Stomach (tissue), 4 donors: ENCODE results near the gene MYEOV.

Source experiments
- CTCF ChIP-seq, 7 experiments: fragments of 450-650 bp in 4 of 7; fragments of 200-600 bp in 3 of 7; sonication (generic) in 3 of 7; IDR thresholded peaks; one replicate each; pipeline ENCODE4 v1.5.1; 2016 to 2019; ENCODE audit warnings: antibody characterized with exemption in 7 of 7, control low read depth in 2 of 7, mild to moderate bottlenecking in 1 of 7
- EP300 ChIP-seq: sonication (generic); formaldehyde crosslinking; IDR thresholded peaks from one replicate; pipeline ENCODE4 v1.6.1; 2017; ENCODE audit warnings: antibody characterized with exemption
- POLR2AphosphoS5 ChIP-seq, 3 donors: sonication (generic); formaldehyde crosslinking; IDR thresholded peaks; one replicate each; pipeline ENCODE4 v1.6.1; 2016; ENCODE audit warnings: antibody characterized with exemption in 3 of 3

DNA sequence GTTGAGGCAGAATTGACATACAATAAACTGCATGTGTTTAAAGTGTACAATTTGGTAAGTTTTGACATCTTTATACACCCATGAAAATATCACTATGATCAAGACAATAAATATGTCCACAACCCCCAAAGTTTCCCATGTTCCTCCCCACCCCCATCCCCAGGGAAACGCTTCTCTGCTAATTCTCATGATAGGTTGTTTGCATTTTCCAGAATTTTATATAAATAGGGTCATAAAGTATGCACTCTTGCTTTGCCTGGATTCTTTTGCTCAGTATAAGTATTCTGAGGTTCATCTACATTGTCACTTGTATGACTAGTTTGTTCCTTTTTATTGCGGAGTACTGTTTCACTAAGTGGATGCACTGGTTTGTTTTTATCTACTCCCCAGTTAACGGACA lies 35.6 kb downstream of the MYEOV start:
- TF ChIP-seq CTCF (IDR thresholded peaks at IDR 0.05) (no peak), POLR2AphosphoS5 (IDR thresholded peaks at IDR 0.05) (no peak), EP300 (no peak)
